AG04450 (cell line): Measurements from ENCODE around the gene THAP12. TPM values are rescaled to one million over a fixed set of nuclear protein-coding genes. Genes with fewer than 3 reads are reported as not detected.

Experiments
- CTCF ChIA-PET: fragments of 300-600, 350-600 bp; formaldehyde crosslinking; extraction: SDS; loops from one replicate; lab custom pipeline; 2022; ENCODE audit warnings: antibody characterized with exemption, inconsistent platforms; lab: Charles Lee
- POLR2A ChIA-PET: fragments of 350-600 bp; formaldehyde crosslinking; extraction: SDS; loops from one replicate; lab custom pipeline; 2021; ENCODE audit warnings: antibody characterized with exemption, inconsistent platforms; lab: Yijun Ruan, JAX
- DNase-seq: peaks from one replicate; pipeline ENCODE4 v3.0.0-alpha.2; 2011; ENCODE audit warnings: low read depth, low spot score
- H3K27ac ChIP-seq: one replicate; pipeline ENCODE4 v1.5.1; 2012; ENCODE audit warnings: low read depth, low read length, control low read depth
- H3K27me3 ChIP-seq: one replicate; pipeline ENCODE4 v1.6.0; 2012; ENCODE audit warnings: low read length; ENCODE audit not compliant: control insufficient read depth, insufficient read depth
- H3K4me3 ChIP-seq: 2 replicates; pipeline ENCODE4 v1.5.1; 2011; ENCODE audit warnings: mild to moderate bottlenecking, low read depth, low read length, control low read depth
- H3K9me3 ChIP-seq: 2 replicates; pipeline ENCODE4 v1.5.1; 2012; ENCODE audit warnings: low read length; ENCODE audit not compliant: control insufficient read depth, insufficient read depth
- CTCF ChIP-seq: IDR thresholded peaks from 2 replicates; pipeline ENCODE4 v1.5.1; 2011; ENCODE audit warnings: low read depth, low read length, control low read depth, inconsistent platforms
- polyA plus RNA-seq: library from polyadenylated mRNA; depleted of rRNA; stranded (reverse); fragments of >200 nt; gene quantifications from 2 replicates; pipeline ENCODE4 v1.2.3, GENCODE V29; 2011

THAP12 gene
- polyA plus RNA-seq, 1 experiment = 54.7 TPM

GRCh38 chr11:76380159-76380976, 564 bp downstream of the THAP12 start:
- peak overlapping the region; percentile 48 for H3K27ac ChIP-seq
- DNase-seq = no peak
- ChIA-PET POLR2A (interaction anchor here (0.7 kb wide), 1 partner anchor 13 kb away, joined by 5 read pairs; no protein-coding TSS in a partner anchor), CTCF (interaction anchor here (0.6 to 0.7 kb wide), 2 partner anchors 46 to 483 kb away, joined by 3 read pairs; no protein-coding TSS in a partner anchor)
- 0 out of 2 replicates have a peak, but pooled peaks have one; percentile 3 for TF ChIP-seq CTCF
- no peaks in the 10 kb centered on the region for H3K27me3 ChIP-seq
- H3K9me3 ChIP-seq = no peaks in the 10 kb centered on the region
- H3K4me3 ChIP-seq = peak overlapping the region; percentile 85

GRCh38 chr11:76379807-76380158, 1.1 kb downstream of the THAP12 start:
- no peak overlapping the region for H3K27ac ChIP-seq
- ChIA-PET POLR2A (interaction anchor here (0.7 kb wide), 1 partner anchor 12 kb away, joined by 5 read pairs; no protein-coding TSS in a partner anchor), CTCF (interaction anchor here (0.6 to 0.7 kb wide), 2 partner anchors 45 to 483 kb away, joined by 3 read pairs; no protein-coding TSS in a partner anchor)
- TF ChIP-seq CTCF = no peak
- H3K27me3 ChIP-seq = no peaks in the 10 kb centered on the region
- no peaks in the 10 kb centered on the region for H3K9me3 ChIP-seq
- H3K4me3 ChIP-seq = peak overlapping the region; percentile 85
- DNase-seq = no peak

GRCh38 chr11:76376746-76377558, 4.0 kb downstream of the THAP12 start:
- ChIA-PET CTCF (no interaction called here), POLR2A (no interaction called here)
- Histone ChIP-seq H3K4me3 (no peak overlapping the region), H3K27ac (no peak overlapping the region), H3K9me3 (no peaks in the 10 kb centered on the region), H3K27me3 (no peaks in the 10 kb centered on the region)
- no peak for TF ChIP-seq CTCF
- no peak for DNase-seq

- Histone ChIP-seq H3K27ac (peak overlapping the region; percentile 43), H3K27me3 (no peaks in the 10 kb centered on the region), H3K4me3 (no peak overlapping the region), H3K9me3 (no peaks in the 10 kb centered on the region)
- CTCF ChIA-PET = no interaction called here
- no peak for TF ChIP-seq CTCF
- DNase-seq = peak; percentile 66
- POLR2A ChIA-PET = no interaction called here
Measured at GRCh38 chr11:76371170-76371569, 9.8 kb downstream of the THAP12 start.

- H3K27me3 ChIP-seq = no peaks in the 10 kb centered on the region
- no peak overlapping the region for H3K27ac ChIP-seq
- H3K9me3 ChIP-seq = no peaks in the 10 kb centered on the region
- POLR2A ChIA-PET = no interaction called here
- H3K4me3 ChIP-seq = no peak overlapping the region
- CTCF ChIA-PET = no interaction called here
- no peak for DNase-seq
- TF ChIP-seq CTCF = no peak
Measured at GRCh38 chr11:76369406-76369805, 11.5 kb downstream of the THAP12 start.
